Astrocyte (in vitro differentiated cells and primary cell): ENCODE results near the gene PTPRT. TPM values are rescaled to one million over a fixed set of nuclear protein-coding genes. Genes with fewer than 3 reads are reported as not detected.

Experiments used
- DNase-seq: peaks from one replicate; pipeline ENCODE4 v3.0.0-alpha.2; 2010; ENCODE audit warnings: low read depth
- FAIRE-seq: peaks from 2 replicates; lab custom pipeline; 2011; peaks lifted over from hg19 to GRCh38; lab: Jason Lieb, UNC
- H2AFZ ChIP-seq: 2 replicates; pipeline ENCODE4 v1.6.0; 2012; ENCODE audit warnings: low read depth, low read length, inconsistent platforms
- H3K27ac ChIP-seq: 2 replicates; pipeline ENCODE4 v1.5.1; 2011; ENCODE audit warnings: low read depth, low read length, inconsistent platforms
- H3K27me3 ChIP-seq: 2 replicates; pipeline ENCODE4 v1.6.0; 2011; ENCODE audit warnings: low read length, inconsistent platforms; ENCODE audit not compliant: insufficient read depth
- H3K36me3 ChIP-seq: 2 replicates; pipeline ENCODE4 v1.5.1; 2011; ENCODE audit warnings: low read length, inconsistent platforms; ENCODE audit not compliant: insufficient read depth
- H3K4me1 ChIP-seq: 2 replicates; pipeline ENCODE4 v1.5.1; 2011; ENCODE audit warnings: low read length, inconsistent platforms; ENCODE audit not compliant: insufficient read depth
- H3K4me2 ChIP-seq: 2 replicates; pipeline ENCODE4 v1.6.0; 2012; ENCODE audit warnings: low read length, inconsistent platforms
- H3K4me3 ChIP-seq: 2 replicates; pipeline ENCODE4 v1.5.1; 2011; ENCODE audit warnings: low read depth, mild to moderate bottlenecking, low read length, inconsistent platforms; ENCODE audit not compliant: insufficient read depth
- H3K79me2 ChIP-seq: 2 replicates; pipeline ENCODE4 v1.6.0; 2012; ENCODE audit warnings: mild to moderate bottlenecking, low read length, inconsistent platforms; ENCODE audit not compliant: insufficient read depth
- H3K9ac ChIP-seq: 2 replicates; pipeline ENCODE4 v1.6.0; 2012; ENCODE audit warnings: mild to moderate bottlenecking, low read length, inconsistent platforms
- H3K9me3 ChIP-seq: 2 replicates; pipeline ENCODE4 v1.5.1; 2012; ENCODE audit warnings: low read depth, mild to moderate bottlenecking, low read length, inconsistent platforms; ENCODE audit not compliant: insufficient read depth
- H4K20me1 ChIP-seq: 2 replicates; pipeline ENCODE4 v1.6.0; 2012; ENCODE audit warnings: low read length, inconsistent platforms; ENCODE audit not compliant: insufficient read depth
- H3K27ac Mint-ChIP-seq: one replicate; pipeline ENCODE4 v1.8.0; 2021; ENCODE audit warnings: mild to moderate bottlenecking, mixed read lengths; ENCODE audit not compliant: unreplicated experiment
- H3K27me3 Mint-ChIP-seq: one replicate; pipeline ENCODE4 v1.8.0; 2021; ENCODE audit warnings: low read depth, mixed read lengths; ENCODE audit not compliant: unreplicated experiment
- H3K36me3 Mint-ChIP-seq: one replicate; pipeline ENCODE4 v1.8.0; 2021; ENCODE audit warnings: low read depth, mixed read lengths; ENCODE audit not compliant: unreplicated experiment
- H3K4me1 Mint-ChIP-seq: one replicate; pipeline ENCODE4 v1.8.0; 2021; ENCODE audit warnings: low read depth, mixed read lengths; ENCODE audit not compliant: unreplicated experiment
- H3K4me3 Mint-ChIP-seq: one replicate; pipeline ENCODE4 v1.8.0; 2021; ENCODE audit warnings: mild to moderate bottlenecking, moderate library complexity, mixed read lengths; ENCODE audit not compliant: unreplicated experiment
- H3K9me3 Mint-ChIP-seq: one replicate; pipeline ENCODE4 v1.8.0; 2021; ENCODE audit warnings: mild to moderate bottlenecking, mixed read lengths; ENCODE audit not compliant: unreplicated experiment
- EZH2 ChIP-seq: IDR thresholded peaks from 2 replicates; pipeline ENCODE4 v1.6.1; 2012; ENCODE audit warnings: mild to moderate bottlenecking, low read length, inconsistent platforms; ENCODE audit not compliant: insufficient read depth
- total RNA-seq: library from RNA; stranded (reverse); gene quantifications from 2 replicates; pipeline ENCODE4 v1.2.1, GENCODE V29; 2021
- TF ChIP-seq, protein P1 (sequence below): IDR thresholded peaks from 2 replicates; pipeline ENCODE4 v1.5.1; 2011; ENCODE audit warnings: low read depth, mild to moderate bottlenecking, inconsistent platforms, low read length, moderate library complexity; ENCODE audit not compliant: insufficient read depth

PTPRT gene
- total RNA-seq, 1 donor from 2014 or later, result 0.25 TPM

GRCh38 chr20:42968746-42969145 is 221.0 kb downstream of the PTPRT start:
- H3K9me3 ChIP-seq, result peaks cover 12% of the 10 kb centered on the region
- no peaks in the 10 kb centered on the region for H4K20me1 ChIP-seq
- peaks cover 2% of the 10 kb centered on the region for H3K4me1 Mint-ChIP-seq
- no peak overlapping the region for H3K4me3 ChIP-seq
- no peak overlapping the region for H3K9ac ChIP-seq
- TF ChIP-seq EZH2, result no peak
- TF ChIP-seq, protein P1, sequence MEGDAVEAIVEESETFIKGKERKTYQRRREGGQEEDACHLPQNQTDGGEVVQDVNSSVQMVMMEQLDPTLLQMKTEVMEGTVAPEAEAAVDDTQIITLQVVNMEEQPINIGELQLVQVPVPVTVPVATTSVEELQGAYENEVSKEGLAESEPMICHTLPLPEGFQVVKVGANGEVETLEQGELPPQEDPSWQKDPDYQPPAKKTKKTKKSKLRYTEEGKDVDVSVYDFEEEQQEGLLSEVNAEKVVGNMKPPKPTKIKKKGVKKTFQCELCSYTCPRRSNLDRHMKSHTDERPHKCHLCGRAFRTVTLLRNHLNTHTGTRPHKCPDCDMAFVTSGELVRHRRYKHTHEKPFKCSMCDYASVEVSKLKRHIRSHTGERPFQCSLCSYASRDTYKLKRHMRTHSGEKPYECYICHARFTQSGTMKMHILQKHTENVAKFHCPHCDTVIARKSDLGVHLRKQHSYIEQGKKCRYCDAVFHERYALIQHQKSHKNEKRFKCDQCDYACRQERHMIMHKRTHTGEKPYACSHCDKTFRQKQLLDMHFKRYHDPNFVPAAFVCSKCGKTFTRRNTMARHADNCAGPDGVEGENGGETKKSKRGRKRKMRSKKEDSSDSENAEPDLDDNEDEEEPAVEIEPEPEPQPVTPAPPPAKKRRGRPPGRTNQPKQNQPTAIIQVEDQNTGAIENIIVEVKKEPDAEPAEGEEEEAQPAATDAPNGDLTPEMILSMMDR, result no peak
- no peaks in the 10 kb centered on the region for H3K4me1 ChIP-seq
- no peaks in the 10 kb centered on the region for H3K36me3 Mint-ChIP-seq
- no peak overlapping the region for H3K27ac ChIP-seq
- no peak overlapping the region for H3K4me3 Mint-ChIP-seq
- no peak overlapping the region for H2AFZ ChIP-seq
- no peaks in the 10 kb centered on the region for H3K79me2 ChIP-seq
- DNase-seq (no peak), FAIRE-seq (no peak)
- no peaks in the 10 kb centered on the region for H3K27me3 Mint-ChIP-seq
- H3K27me3 ChIP-seq, result no peaks in the 10 kb centered on the region
- H3K9me3 Mint-ChIP-seq, result peaks cover 8% of the 10 kb centered on the region
- H3K27ac Mint-ChIP-seq, result no peak overlapping the region
- no peaks in the 10 kb centered on the region for H3K36me3 ChIP-seq
- no peak overlapping the region for H3K4me2 ChIP-seq

DNA sequence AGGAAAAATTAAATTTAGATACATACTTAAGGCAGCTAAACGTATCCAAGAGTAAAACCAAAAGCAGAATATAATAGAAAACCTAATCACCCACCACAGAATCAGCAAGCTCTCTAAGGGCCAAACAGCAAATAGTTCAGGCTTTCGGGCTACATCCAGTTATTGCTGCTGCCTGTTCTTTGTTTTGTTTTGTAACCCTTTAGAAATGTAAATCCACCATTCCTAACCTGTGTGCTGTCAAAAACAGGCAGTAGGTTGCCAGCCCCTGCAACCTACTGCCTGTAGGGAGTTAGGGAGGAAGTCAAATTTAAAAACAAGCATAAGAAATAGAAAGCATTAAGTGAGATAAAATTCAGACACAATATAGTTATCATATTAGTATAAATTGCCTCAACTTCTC is 225.9 kb downstream of the PTPRT start:
- H3K4me1 Mint-ChIP-seq, result peaks cover 2% of the 10 kb centered on the region

DNA sequence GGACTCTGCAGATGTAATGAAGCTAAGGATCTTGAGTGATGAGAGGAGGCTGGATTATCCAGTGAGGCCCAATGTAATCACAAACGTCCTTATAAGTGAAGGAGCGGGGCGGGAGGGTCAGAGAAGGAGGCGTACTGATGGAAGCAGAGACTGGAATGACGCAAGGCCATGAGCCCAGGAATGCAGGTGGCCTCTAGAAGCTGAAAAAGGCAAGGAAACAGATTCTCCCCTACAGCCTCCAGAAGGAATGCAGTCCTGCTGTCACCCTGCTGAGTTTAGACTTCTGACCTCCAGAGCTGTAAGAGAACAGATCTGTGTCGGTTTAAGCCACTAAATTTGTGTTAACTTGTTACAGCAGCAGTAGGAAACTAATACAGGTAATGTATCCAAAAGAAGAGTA is 227.9 kb downstream of the PTPRT start:
- H3K27ac Mint-ChIP-seq, result no peak overlapping the region
- H3K4me1 ChIP-seq, result no peaks in the 10 kb centered on the region
- no peaks in the 10 kb centered on the region for H3K27me3 ChIP-seq
- no peaks in the 10 kb centered on the region for H4K20me1 ChIP-seq
- H3K9me3 Mint-ChIP-seq, result peaks cover 5% of the 10 kb centered on the region
- no peak overlapping the region for H3K4me3 ChIP-seq
- no peaks in the 10 kb centered on the region for H3K36me3 ChIP-seq
- no peaks in the 10 kb centered on the region for H3K9me3 ChIP-seq
- no peak overlapping the region for H3K4me3 Mint-ChIP-seq
- H2AFZ ChIP-seq, result no peak overlapping the region
- DNase-seq (no peak), FAIRE-seq (no peak)
- TF ChIP-seq, protein P1, result no peak
- TF ChIP-seq EZH2, result no peak
- H3K79me2 ChIP-seq, result no peaks in the 10 kb centered on the region
- H3K27ac ChIP-seq, result no peak overlapping the region
- H3K4me2 ChIP-seq, result no peak overlapping the region
- H3K9ac ChIP-seq, result no peak overlapping the region
- no peaks in the 10 kb centered on the region for H3K27me3 Mint-ChIP-seq
- H3K4me1 Mint-ChIP-seq, result peaks cover 2% of the 10 kb centered on the region
- no peaks in the 10 kb centered on the region for H3K36me3 Mint-ChIP-seq

More for the DNA sequence above, 225.9 kb downstream of the PTPRT start:
- FAIRE-seq (no peak), DNase-seq (no peak)
- Histone ChIP-seq H3K9me3 (peaks cover 6% of the 10 kb centered on the region), H3K27ac (no peak overlapping the region), H3K9ac (no peak overlapping the region), H3K4me2 (no peak overlapping the region), H3K79me2 (no peaks in the 10 kb centered on the region), H4K20me1 (no peaks in the 10 kb centered on the region), H2AFZ (no peak overlapping the region), H3K36me3 (no peaks in the 10 kb centered on the region), H3K4me3 (no peak overlapping the region), H3K4me1 (no peaks in the 10 kb centered on the region), H3K27me3 (no peaks in the 10 kb centered on the region)
- TF ChIP-seq EZH2, result no peak
- TF ChIP-seq, protein P1, result no peak
- Mint-ChIP-seq H3K36me3 (no peaks in the 10 kb centered on the region), H3K27me3 (no peaks in the 10 kb centered on the region), H3K9me3 (peaks cover 11% of the 10 kb centered on the region), H3K4me3 (no peak overlapping the region), H3K27ac (no peak overlapping the region)
